GM21576 (cell line): ENCODE data around the gene HYI.
"Not testable (repeated sequence)": the region's sequence is repeated elsewhere in the genome, so short reads cannot be mapped to it uniquely, and the experiment has no call there.

Experiments used
- ATAC-seq: cut with Tn5 transposase; IDR thresholded peaks from one replicate; pipeline ENCODE4 v1.9.1; 2021; ENCODE audit warnings: mild to moderate bottlenecking, moderate library complexity; ENCODE audit not compliant: unreplicated experiment

HYI gene

GRCh38 chr1:43465505-43466067 is 11.9 kb upstream of the HYI start:
- ATAC-seq, result no peak

- no peak for ATAC-seq
Measured at GRCh38 chr1:43464681-43465504, 11.2 kb upstream of the HYI start.

- ATAC-seq, result no peak
Measured at GRCh38 chr1:43463479-43463878, 9.7 kb upstream of the HYI start.

DNA sequence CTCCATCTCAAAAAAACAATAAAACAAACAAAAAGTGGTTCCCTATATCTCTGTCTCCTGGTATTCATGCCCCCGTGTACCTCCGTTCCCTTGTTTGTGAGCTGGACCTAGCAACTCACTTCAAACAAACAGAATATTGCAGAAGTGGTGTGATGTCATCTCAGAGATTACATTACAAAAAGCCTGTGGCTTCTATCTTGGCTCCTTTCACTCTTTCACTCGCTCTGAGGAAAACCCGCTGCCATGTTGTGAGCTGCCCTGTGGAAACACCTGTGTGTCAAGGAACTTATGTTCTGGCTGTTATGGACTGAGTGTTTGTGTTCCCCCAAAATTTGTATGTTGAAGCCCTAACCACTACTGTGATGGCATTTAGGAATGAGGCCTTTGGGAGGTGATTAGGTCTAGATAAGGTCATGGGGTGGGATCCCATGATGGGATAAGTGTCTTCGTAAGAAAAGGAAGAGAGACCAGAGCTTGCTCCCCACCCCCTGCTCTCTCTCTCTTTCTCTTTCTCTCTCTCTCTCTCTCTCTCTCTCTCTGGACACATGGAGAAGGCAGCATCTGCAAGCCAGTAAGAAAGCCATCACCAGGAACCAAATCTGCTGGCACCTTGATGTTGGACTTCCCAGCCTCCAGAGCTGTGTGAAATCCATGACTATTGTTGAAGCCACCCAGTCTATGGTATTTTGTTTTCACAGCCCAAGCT is 7.4 kb upstream of the HYI start:
- ATAC-seq, result no peak

GRCh38 chr1:43458379-43458778 is 4.6 kb upstream of the HYI start:
- not testable (repeated sequence) for ATAC-seq

DNA sequence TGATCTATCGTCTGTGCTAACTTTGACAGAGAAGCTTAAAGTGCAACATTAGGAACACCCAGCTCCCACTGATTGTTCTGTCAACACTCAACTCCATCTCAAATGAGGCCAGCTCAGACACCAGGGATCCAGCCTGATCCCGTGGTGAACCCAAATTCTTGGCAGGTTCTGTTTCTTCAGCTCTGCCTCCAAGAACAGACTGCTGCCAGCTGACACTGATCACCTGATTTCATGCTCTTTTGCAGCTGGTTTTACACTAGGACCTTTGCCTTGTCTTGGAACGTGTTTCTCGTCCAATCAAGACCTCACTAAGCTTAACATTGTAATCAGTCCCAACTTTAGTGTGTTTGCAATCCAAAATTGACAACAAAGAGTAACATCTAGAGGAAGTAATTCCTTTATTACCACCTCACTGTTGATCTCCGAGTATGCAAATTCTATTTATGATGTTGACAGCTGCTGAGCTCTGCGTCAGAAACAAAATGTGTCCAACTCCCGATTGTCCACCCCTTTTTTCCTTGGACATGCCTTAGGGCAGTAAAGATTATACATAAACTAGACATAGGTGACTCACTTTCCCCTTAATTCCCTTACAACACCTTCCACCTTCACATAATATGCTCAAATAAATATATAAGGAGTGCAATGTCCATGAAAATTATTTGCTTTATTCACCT is 1.6 kb upstream of the HYI start:
- no peak for ATAC-seq

GRCh38 chr1:43454270-43455011 is 710 bp upstream of the HYI start:
- ATAC-seq, result peak; percentile 69

DNA sequence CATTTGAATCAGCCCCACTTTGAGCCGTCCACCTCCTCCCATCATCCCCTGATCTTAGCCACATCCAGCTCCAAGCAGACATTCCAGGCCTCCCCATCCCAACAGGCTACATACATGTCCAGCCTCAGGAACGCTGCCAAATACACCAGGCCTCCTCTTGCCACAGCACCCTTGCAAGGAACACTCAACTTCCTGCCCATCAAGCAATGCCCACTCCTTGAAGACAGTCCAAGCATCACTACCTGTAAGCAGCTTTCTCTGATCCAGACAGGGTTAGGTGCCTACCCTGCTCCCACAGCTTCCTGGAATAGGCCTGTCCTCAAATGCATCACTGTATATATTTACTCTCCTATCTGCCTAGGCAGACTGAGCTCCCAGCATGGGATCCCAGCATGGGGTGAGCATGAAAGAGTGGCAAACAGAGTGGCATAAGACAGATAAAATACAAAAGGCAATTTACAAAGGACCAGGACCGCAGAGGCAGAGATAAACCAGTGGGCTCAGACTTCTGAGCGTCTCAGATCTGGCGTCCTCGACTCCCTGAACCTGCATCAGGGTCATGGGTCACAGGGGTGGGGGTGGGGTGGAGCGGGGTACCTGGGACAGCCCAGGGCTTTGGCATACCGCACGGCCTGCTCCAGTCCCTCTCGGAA is 816 bp downstream of the HYI start:
- ATAC-seq, result no peak

- no peak for ATAC-seq
Measured at GRCh38 chr1:43451701-43452532, 1.8 kb downstream of the HYI start.

DNA sequence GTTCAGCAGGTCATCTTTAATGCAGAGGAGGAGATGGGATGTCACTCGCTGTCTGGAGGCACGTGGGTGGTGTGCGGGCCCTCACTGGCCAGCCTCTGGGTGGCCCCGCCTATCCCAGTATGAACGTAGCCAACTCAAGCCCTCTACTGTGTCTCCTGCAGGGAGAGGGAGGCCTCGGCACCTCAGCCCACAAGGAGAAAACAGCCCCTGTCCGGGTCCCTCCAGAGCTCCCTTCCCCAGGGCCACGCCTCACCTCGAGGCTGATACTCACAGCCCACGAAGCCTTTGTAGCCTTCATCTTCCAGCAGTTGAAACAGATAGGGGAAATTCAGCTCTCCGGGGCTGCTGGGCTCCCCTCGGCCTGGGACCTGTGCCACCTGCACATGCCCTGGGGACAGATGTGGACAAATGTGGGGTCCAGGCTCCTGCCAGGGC is 2.6 kb downstream of the HYI start:
- no peak for ATAC-seq

DNA sequence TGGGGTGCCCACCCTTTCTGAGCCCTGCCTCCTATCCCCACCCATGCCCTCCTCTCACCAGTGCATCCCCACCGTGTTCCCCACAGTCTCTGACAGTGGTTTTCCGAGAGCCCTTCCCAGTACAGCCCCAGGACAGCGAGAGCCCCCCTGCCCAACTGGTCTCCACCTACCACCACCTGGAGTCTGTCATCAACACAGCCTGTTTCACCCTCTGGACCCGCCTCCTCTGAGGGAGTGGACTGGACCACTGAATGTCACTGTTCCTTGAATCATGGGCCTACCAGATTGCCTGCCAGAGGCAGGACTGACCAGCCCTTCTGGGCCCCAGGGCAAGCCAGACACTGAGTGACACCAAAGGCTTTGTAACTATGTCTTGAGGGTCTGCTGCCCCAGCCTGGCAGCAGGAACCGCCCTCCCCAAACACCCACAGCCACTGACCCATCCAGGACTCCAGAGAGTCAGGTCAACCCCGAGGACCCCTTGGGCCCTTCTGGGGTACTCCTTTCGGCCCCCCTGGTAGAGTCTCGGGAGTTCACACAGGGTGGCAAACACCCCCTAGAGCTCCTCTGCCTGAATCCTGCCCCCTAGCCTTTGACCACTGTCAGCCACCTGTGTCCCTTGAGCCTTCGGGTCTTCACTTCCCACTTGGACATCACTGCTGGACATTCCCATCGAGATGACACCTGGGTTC is 3.3 kb downstream of the HYI start:
- no peak for ATAC-seq

DNA sequence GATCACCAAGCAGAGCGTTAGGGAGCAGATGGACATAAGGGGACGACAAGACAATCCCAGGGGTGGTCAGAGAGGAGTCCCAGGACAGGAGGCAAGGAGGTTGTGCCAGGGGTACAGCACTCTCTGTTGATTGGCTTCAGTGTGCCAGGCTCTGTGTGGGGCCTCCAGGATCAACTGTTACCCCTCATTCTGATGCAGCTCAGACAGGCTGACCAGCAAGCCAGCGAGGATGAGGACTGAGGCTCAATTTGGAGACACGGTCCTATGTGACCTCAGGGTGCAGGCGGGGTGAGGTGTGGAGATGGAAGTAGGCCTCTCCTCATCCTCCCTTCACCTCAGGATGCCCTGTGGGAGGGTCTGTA is 4.0 kb downstream of the HYI start:
- ATAC-seq, result no peak

DNA sequence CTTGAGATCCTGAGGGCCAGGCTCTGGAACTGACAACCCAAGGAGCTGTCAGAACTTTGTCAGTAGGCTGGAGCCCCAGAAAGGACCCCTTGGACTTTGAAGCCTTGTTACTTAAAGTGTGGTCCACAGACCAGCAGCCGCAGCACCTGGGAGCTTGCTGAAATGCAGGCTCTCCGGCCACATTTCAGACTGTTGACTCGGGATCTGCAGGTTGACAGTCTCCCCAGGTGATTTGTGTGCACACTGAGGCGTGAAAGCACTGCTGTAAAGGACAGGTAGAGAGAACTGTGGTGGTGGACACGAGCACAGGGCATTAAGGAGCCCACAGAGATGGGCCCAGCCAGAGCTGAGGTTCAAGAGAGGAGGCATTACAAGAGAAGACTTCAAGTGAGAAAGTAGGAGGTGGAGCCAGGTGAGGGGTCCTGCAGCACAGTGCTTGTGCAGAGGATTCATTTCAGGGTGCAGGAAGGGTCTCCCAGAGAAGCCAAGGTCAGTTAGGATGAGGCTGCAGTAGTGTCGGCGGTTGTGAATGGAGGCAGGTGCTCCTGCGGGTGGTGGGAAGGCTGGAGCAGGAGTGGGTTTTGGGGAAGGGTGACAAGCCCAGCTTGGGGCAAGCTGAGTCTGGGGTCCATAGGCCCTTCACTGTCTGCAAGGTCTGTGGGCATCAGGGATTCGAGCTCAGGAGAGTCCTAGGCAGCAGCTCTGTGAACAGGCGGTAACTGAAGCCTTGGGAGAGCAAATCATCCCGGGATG is 4.6 kb downstream of the HYI start:
- ATAC-seq, result no peak

GRCh38 chr1:43447891-43448708 is 5.6 kb downstream of the HYI start:
- ATAC-seq, result no peak

DNA sequence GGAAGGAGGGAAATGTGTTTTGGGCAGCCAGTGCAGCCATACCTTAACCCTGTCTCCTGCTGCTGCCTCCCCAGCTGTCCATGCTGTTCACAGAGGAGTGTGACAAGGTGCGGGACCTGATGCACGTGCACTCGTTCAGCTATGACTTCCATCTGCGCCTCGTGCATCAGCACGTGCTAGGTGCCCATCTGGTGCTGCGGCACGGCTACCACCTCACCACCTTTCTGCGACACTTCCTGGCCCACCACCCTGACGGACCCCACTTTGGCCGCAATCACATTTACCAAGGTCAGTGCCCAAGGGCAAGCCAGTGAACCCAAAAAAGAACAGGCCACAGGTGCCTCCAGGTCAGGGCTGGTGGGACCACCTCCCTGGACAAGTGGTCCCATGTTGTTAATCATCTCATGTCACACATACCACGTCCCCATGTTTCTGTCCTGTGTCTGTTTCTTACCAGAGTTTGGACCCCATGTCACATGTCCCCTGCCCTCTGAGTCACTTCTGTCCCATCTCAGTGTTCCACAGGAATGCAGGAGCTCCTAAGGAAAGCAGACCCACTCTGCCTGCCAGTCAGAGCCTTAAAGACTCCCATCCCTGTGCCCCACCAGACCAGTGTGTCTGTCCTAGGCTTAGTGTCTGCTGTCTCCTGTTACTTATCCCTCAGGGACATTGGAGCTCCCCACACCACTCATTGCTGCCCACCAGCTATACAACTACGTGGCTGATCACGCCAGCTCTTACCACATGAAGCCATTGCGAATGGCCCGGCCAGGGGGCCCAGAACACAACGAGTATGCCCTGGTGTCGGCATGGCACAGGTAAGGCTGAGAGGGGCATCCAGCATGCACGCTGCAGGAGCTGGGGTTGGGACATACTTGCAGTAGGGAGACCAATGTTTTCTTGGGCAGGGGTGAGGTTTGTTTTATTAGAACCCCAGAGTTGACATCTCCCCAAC is 6.6 kb downstream of the HYI start:
- no peak for ATAC-seq

DNA sequence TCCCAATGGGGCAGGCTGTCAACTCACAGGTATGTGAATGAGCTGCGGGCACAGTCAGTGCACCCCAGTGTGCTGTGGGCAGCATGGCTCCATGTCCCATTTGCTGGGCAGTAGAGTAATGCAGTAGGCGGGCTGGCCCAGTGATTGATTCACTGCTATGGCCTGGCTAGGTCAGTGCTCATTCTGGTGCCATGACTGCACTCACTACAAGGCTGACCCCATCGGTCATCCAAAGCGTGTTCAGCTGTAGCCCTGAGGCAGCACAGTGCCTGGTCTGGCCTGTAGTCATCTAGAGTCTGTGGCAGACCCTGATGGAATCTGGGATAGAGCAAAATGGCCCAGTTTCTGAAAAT is 7.4 kb downstream of the HYI start:
- no peak for ATAC-seq
